ENCODE data around the gene FAM180A.
A peak's percentile ranks its signal among the peaks of the same experiment; 100 is the strongest.
"Not testable (repeated sequence)": the region's sequence is repeated elsewhere in the genome, so short reads cannot be mapped to it uniquely, and the experiment has no call there.

The FAM180A gene

DNA sequence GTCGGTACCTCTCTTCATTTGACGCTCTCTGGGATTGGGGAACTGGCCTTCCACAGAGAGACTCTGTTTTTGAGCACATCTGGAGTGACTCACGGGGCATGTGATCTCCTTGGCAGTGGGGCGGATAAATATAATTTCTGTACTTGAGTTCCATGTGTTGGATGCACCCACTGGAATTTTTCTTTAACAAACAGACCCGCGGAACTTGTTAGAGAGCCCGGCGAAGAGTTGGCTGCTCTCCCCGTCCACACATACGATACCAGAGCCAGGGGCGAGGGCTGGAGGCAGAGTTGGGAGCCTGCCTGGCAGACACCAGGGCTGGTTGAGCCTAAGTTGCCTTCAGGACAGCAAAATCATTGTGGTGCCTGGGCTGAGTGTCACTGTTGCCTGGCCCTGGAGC lies at the start of gene FAM180A:
TSS of gene FAM180A (minus strand) at position 44 of the 400 bp plus-strand sequence. CDS start 233 bp downstream, outside the sequence.
- DNase-seq = no peak

DNA sequence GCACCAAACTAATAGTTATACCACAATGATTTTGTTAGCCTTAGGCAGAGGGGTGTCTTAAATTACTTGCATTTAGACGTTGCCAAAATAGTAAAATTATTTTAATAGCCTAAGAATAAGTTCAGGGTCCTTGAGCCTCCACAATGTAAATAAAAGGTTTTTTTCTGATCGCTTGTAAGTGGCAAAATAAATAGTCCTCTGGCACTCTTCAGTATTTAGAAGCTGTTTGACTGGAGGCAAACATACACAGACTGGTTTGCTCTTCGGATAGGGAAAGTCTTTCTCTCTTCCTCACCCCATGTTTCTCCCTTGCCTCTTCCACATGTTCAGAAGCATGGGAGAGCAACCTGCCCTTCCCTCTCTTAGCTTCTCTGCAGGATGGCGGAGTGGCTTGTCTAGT lies 49.5 kb upstream of the FAM180A start:
- DNase-seq = peak; percentile 67

DNA sequence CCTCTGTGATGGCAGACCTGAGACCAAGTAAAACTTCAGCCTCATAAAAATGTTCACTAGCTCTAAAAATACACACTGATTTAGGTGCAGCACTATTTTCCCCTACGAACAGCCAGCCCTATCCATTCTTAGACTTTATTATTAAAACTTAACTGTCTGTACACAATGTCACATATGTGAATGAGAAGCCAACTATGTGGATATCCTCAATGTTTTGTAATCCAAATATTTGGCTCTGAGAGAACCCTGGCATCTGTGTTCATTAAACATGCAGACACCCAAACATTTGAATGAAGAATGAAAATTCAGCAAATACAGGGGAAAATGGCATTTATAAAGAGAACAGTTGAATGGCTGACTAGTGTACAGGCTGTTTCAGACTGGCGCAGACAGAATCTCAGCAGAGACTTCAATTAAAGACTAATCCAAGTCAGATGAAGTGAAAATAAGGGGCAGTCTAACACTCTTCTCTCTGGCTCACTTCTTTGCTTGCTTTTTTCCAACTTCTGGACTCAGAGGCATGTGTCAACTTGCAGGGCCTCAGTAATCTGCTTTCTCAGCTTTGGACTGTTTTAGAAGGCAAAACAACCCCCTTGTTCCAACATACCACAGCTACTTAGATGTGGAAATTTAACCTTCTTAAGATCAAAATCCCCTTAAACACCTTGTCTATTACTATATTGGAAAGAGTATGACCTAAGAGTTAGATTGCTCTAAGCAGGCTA lies 47.4 kb upstream of the FAM180A start:
- DNase-seq = no peak

DNA sequence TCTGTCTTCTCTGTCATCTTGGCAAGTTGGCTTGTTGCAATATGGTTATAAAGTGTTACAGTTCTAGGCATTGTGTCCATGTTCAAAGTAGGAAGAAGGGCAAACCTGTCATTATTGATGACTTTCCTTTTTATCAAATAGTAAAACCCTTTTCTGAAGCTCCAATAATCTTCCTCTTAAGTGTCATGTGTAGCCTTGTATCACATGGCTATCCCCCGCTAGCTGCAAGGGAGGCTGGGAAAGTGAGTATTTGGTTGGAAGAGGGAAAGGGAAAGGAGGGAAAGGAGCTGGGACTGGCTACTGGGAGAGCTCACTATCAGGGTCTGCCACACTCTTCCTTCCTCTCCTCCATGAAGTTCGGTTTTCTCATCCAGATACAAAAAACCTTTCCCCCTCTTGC lies 45.2 kb upstream of the FAM180A start:
- DNase-seq = no peak

DNA sequence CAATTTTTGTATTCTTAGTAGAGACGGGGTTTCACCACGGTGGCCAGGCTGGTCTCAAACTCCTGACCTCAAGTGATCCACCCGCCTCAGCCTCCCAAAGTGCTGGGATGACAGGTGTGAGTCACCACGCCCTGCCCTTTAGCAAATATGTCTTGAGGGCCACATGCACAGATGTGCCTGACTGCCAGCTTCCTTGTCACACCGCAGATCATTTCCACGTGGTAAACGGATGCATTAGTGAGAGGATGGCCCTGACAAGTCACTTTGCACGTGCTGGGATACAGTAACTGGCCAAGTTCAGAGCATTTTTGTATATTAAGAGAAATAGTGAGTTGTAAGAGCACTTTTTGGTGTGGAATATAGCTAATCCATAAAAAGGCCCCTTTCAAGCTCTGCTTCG lies 44.3 kb upstream of the FAM180A start:
- DNase-seq = no peak

DNA sequence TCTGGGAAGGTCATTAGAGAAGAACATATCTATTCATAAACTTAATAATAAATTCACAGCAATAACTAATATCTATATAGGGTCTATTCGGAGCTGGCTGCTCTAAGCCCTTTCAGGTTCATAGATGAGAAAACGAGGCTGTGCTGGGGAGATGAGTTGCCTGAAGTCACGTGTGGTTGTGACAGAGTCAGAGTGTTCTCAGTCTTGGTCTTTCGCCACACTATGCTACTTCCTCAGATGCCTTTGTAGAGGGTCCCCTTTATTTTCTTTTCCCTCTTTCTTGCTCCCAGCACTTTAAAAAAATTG lies 43.7 kb upstream of the FAM180A start:
- DNase-seq = no peak

DNA sequence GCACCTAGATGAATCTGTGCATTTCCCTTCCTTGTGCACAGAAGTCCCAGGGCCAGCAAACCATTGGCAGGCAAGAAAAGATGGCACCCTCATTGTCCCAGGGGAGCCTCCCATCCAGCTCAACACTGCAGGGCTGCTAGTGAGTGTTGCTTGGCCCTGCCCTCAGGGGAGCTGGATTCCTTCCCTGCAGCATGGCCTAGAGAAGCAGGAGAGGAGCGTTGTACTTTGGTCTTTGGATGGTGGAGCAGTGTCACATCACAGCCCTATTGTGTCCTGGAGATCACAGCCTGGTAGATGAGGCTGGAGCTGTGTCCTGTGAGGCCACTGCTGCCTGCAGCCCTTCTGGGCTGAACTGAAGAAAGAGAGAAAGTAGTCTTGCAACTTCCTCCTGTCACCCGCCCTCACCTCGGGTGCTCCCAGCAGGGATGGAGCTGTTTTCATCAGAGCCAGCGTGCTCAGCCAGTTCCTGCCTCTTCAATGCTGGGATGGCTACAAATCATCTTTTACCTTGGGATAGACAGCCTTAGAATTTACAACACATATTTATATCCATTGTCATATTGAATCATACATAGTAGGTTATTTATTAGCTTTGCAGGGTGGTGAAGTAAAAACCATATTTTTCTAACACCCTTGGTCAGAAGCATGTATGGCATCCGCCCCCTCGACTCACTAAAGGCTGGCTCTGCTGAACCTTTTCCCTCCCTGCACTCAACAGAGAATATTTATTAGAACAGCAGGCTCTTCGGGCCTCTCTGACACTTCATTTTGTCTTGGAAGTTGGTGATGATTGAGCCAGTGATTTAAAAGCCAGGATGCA lies 43.1 kb upstream of the FAM180A start:
- DNase-seq = no peak

DNA sequence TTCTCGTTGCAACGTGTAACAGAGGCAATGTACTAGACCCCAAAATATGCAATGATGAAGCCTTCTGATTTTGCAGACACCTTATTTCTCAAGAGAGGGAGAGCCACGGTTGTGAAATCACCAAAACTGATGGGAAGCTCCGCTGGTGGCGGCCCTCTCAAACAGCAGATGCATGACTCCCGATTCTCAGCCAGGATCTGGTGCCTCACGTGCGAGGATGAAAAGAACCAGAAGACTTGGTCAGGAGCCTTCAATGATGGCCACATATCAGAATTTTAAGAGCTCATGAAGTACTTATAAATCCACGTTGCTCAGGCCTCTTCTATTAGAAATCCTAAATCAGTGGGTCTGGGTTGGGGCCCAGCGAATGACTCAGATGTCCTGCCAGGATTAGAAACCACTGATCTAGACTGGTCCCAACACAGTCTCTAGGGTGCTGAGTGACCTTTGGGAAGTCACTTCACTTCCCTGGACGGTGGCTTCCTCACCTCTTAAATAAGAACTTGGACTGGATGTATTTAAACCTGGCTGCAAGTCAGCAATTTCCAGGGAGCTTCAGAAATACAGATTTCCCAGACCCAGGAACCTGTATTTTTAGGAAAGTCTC lies 41.9 kb upstream of the FAM180A start:
- no peak for DNase-seq

DNA sequence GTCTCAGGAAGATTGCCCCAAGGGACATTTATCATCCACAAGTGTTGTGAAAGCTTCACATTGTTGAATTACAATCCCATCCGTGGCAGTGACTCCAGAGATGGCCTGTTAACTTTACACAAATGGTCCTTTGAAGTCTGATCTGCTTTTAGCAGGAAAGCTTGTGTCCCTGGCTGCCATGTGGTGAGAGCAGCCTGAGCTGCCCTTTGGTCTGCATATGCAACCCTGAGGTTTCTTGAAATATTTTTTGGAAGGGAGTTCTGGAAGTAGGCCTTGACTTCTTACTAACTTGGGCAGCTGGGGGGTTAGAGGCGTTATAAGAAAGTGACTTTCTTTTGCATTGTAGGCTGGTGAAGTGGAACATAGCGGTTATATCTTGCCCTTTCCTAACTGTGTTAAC lies 41.3 kb upstream of the FAM180A start:
- DNase-seq = no peak

DNA sequence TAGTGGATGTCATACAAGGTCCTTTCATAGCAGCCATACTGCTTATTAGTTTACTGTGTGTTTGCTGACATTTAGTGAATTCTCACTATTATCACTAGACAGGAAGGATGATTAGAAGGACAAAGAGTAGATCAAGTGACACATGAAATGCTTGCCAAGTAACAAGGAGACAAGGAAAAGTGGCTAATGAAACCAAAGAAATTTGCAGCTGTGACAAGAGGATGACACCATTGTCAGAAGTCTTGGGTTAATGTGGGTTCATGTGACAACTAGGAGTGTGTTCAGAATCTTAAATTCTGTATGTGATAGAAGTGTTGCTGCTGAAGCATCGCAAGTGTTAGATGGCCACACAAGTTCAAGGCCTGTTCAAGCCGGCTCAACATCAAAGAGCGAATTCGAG lies 40.8 kb upstream of the FAM180A start:
- DNase-seq = no peak

DNA sequence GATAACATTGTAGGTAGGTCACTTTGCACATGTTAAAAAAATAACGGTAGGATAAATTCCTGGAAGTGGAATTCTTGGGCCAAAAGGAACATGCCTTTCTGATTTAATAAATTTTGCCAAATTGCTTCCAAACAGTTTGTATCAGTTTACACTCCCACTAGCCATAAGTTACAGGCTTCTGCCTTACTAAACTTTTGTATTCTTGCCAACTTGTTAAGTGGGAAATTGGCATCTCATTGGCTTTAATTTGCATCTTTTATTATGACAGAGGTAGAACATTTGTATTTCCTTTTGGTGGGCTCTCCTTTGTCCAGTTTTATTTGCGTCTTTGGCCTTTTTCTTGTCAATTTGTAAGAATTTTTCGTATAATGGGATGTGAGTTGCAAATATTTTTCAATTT lies 38.3 kb upstream of the FAM180A start:
- no peak for DNase-seq

DNA sequence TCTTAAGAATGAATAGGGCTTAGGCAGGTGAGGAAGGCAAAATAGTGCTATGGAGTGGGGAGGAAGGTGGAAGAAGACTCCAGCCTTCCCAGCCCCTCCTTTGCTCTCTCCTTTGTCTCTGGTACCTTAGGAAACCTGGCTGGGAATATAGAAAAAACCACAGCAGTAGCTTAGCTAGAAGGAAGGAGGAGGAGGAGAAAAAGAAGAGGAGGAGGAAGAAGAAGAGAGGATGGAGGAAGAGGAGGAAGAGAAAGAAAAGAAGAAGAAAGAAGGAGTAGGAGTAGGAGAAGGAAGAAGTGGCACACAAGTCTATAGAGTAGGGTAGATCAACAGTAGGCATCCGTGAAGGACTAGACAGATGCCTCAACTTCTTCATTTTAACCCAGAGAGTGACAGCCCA lies 36.5 kb upstream of the FAM180A start:
- DNase-seq = no peak

DNA sequence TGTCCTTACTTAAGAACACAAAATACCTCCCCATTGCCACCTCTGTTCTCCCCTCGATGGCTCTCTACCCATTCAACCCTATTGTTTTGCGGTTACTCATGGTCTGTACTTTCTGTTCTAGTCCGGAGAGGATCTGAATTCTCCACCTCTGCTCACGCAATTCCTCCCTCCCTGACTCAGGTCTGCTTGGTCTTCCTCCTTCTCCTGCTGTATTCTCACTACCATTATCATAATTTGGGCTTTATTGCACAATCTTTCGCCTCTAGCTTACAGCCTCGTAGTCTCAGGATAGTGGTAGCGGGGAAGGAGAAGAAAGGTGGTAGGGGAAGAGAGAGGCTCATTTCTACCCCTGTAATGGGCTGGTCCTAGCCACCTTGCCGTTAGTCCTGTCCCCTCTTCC lies 35.4 kb upstream of the FAM180A start:
- no peak for DNase-seq

DNA sequence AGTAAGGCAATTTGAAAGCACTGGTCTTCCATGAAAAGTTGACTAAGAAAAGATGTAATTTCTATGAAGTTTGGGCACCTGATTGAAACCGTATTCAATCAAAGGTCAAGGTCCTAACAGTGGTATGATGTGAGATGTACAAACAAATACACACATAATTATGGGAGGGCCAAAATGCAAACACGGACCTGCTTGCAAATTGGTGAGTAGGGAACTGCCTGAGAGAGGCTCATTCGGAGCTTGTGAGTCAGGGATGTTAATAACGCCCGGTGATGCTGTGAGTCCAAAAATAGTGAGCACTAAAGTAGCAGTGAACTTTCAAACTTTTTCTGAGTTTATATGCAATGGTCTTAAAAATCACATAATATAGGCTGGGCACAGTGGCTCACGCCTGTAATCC lies 34.2 kb upstream of the FAM180A start:
- no peak for DNase-seq

DNA sequence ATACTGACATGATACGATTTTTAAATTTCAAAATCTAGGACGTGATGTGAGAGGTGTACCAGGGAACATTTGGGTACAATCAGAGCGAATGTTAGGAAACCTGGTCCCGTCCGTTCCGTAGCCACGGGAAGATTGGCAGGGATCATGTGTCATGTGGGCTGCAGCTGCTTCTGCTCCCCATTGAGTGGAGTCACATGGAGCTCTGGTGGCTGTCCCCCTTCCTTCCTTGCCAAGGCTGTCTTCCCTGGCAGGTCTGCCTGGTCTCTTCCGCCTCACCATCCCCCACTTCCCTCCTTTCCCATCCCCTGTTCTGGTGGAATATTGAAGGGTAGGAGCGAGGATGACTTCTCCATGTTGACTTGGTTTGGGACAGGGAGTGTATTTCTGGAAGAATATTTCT lies 33.8 kb upstream of the FAM180A start:
- no peak for DNase-seq

DNA sequence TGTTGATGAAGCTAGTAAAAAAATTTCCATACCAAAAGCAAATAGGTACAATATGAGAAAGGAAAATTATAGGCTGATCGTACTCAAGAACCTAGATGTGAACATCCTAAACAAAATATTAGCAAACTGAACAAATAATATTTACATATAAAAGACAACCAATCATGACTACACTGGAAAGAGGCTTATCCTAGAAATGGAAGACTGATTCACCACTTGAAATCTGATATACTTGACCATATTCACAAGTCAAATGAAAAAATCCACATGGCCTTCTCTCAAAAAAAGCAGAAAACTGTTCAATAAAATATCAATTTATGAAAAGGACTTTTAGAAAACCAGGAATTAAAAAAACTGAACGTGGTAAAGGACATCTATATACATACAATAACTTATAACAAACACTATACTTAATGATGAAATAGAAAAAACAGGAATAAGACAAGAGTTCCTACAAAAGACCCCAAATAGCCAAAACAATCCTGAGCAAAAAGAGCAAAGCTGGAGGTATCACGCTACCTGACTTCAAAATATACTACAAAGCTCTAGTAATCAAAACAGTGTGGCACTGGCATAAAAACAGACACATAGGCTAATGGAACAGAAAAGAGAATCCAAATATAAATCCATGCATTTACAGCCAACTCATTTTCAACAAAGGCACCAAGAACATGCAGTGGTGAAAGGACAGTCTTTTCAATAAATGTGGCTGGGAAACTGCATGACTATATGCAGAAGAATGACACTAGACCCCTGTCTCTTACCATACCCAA lies 29.2 kb upstream of the FAM180A start:
- DNase-seq = no peak

DNA sequence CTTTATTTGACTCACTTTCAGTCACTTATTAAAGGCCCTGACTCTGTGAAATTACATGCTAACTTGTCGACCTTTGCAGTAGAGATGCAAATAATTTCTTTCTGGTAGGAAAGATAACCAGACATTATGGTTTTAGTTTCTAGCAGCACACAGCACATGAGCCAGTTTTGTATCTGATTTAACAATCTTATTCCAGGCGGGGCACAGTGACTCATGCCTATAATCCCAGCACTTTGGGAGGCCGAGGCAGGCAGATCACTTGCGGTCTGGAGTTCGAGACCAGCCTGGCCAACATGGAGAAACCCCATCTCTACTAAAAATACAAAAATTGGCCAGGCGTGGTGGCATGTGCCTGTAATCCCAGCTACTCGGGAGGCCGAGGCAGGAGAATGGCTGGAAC lies 27.3 kb upstream of the FAM180A start:
- not testable (repeated sequence) for DNase-seq

DNA sequence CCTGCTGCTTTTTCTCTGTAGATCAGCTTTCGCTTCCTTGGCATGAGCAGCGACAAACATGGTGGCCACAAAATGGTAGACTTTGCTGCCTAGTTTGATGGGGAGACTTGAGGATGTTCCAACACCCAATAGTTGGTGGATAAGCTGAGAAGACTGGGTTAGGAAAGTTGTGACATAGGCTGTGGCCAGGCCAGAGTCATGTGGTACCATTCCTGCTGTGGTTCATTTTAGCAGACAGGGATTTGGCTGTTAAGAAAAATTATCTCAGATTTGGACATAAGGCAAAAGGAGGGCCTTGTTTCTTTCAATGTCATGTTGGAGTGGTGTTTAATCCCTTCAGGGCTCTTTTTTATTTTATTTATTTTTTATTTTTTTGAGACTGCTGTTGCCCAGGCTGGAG lies 26.6 kb upstream of the FAM180A start:
- DNase-seq = no peak

DNA sequence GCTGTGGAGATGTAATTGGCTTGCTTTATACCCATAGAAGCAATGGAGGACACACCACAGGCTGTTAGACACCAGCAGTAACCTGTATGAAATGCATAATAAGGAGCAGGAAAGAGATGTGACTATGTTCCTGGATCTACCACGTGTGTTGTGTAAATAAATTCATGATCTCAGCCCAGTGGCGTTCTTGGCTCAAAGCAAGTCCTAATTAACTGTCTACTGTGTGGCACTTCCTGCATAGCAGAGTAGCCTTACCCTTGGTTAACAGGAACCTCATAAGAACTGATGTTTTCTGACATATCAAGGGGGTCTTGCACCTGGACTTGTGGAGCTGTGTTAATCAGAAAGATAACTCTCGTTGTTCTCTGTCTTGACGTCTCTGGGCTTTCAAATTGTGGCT lies 25.7 kb upstream of the FAM180A start:
- peak; percentile 41 for DNase-seq

DNA sequence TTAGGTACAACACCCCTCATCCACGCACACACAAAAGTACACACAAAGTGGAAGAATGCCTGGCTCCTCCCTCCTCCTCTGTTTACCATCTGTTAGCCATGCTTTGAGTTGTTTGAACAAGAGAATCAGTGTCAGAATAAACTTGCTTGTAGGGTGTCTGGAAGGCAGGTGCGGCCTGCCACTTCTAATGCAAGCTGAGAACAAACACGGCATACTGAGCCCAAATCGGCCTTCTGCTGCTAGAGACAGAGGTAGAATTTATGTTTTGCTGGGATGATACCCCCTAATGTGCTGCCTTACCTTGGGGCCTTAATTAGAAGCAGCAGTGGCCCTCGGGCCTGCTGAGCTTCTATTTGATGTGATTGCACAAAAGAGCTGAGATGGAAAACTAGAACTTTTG lies 24.9 kb upstream of the FAM180A start:
- peak; percentile 30 for DNase-seq

DNA sequence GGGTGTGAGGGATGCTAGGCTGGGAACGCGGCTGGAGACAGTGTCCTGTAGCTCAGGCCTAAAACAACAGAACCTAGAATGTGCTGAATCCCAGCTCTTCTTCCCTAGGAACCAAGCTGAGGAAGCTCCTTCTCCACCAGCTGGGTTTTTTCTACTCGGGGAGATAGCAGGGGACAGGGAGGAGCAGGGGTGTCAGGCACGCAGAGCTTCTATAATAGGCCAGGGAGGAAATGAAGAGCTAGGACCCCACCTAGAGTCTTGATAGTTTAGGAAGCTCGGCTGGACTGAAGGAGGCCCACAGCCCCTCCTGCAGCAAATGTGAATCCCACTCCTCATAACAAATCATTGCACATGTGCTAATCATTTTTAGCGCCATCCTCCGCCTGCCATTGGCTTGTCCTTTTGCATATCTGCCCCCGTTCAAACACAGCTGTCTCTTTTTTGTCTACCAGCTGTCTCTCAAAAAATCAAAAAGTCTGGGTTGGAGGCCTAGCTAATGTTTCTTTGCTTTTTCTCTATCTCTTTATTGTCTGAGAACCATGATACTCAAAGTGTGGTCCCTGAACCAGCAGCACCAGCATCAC lies 24.1 kb upstream of the FAM180A start:
- DNase-seq = no peak

DNA sequence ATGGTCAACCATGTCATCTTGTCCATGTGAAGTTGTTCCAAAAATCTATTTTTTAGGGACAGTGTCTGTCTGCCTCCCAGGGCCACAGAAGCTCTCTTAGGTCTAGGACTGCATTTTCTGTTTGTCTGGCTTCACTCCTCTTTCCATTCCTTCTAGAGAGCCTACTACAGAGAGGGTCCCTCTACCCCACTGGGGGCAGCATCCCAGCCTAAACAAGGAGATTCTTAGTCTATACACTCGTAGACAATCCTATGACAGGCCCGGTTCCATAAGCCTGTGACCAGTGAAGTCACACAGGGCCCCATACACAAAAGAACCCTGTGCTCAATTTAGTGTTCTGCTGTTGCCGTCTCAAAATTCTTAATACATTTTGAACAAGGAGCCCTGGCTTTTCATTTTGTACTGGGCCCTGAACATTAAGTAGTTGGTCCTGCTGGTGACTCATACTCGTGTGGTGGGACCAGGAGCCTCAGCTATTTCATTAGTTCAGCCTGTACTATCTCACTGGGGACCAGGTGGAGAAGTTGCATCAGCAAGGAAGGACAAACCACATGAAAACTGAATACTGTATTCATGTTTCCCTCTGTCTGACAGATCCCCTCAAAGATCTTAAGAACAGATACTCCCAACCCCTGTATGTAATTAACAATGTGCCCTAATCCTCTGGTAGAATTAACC lies 23.5 kb upstream of the FAM180A start:
- no peak for DNase-seq

DNA sequence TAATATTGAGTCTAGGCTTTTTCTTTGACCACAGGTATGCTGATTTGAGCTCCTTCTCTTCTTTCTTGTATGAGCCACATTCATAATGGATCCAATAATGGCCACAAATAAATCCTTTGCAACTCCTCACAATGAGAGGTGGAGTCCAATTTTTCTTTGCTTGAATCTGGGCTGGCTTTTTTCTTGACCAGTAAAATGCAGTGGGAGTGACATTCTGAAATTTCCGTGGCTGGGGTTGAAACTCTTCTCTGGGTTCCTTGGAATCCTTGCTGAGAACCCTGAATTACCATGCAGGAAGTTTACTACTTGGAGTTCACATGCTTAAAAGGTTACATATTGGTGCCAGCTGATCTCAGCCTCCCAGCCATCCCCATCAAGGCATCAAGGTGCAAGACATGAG lies 22.4 kb upstream of the FAM180A start:
- no peak for DNase-seq

Measured in NCI-H1436 (cell line).